Lower leg skin (tissue), 3 donors: ENCODE measurements around the gene GIGYF2.

Source experiments
- POLR2A ChIP-seq, 2 donors: fragments of 450-650 bp; IDR thresholded peaks; one replicate each; pipeline ENCODE4 v1.6.1; 2016 to 2017; ENCODE audit warnings: antibody characterized with exemption in 2 of 2, mild to moderate bottlenecking in 1 of 2, moderate library complexity in 1 of 2
- TF ChIP-seq, protein P1 (sequence below), 3 donors: fragments of 450-650 bp; IDR thresholded peaks; one replicate each; pipeline ENCODE4 v1.5.1; 2016; ENCODE audit warnings: antibody characterized with exemption in 3 of 3, mild to moderate bottlenecking in 3 of 3, moderate library complexity in 2 of 3

DNA sequence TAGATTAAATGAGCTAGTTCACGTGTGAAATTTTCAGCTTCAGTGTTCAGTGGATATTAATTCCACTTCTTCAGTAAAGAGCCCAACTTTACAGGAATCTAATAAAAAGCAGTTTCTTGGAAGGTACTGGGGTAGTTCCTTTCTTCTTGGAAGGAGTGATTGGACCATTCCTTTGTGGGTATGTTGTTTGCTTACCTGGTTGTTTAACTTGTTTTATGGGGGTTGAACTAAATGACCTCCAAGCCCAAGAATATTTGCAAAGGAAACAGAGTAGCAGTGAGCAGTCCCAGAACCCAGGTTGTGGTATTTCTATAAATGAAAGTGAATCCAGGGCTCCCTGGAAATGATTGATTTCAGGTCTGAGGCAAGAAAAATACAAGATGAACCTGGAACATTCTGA is 47.8 kb downstream of the GIGYF2 start:
- TF ChIP-seq, protein P1, sequence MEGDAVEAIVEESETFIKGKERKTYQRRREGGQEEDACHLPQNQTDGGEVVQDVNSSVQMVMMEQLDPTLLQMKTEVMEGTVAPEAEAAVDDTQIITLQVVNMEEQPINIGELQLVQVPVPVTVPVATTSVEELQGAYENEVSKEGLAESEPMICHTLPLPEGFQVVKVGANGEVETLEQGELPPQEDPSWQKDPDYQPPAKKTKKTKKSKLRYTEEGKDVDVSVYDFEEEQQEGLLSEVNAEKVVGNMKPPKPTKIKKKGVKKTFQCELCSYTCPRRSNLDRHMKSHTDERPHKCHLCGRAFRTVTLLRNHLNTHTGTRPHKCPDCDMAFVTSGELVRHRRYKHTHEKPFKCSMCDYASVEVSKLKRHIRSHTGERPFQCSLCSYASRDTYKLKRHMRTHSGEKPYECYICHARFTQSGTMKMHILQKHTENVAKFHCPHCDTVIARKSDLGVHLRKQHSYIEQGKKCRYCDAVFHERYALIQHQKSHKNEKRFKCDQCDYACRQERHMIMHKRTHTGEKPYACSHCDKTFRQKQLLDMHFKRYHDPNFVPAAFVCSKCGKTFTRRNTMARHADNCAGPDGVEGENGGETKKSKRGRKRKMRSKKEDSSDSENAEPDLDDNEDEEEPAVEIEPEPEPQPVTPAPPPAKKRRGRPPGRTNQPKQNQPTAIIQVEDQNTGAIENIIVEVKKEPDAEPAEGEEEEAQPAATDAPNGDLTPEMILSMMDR (IDR thresholded peaks at IDR 0.05), result no peak
- TF ChIP-seq POLR2A (IDR thresholded peaks at IDR 0.05), result no peak
